Fibroblast of peridontal ligament (primary cell): ENCODE measurements around the gene MEF2C.

Experiments used
- DNase-seq: peaks from one replicate; pipeline ENCODE4 v3.0.0-alpha.2; 2010; ENCODE audit errors: extremely low read depth

Gene MEF2C

DNA sequence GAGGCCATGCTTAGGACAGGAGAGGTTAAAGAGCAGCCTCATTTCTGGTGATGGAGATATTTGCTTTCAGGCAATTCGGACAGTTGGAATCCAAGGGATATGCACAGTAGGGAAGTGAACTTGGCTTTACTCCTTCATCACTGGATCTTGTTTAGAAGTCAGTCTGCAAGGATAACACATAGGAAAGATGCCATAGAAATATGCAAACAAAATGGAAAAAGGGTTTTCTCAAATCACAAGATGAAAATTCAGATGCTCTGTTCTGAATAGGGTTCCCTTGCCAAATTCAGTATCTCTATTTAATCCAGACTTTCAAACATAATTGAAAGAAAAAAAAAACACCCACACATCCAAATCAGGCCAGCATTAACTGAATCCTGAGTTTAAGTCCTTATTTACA, 166.9 kb downstream of the MEF2C start:
- no peak for DNase-seq

DNA sequence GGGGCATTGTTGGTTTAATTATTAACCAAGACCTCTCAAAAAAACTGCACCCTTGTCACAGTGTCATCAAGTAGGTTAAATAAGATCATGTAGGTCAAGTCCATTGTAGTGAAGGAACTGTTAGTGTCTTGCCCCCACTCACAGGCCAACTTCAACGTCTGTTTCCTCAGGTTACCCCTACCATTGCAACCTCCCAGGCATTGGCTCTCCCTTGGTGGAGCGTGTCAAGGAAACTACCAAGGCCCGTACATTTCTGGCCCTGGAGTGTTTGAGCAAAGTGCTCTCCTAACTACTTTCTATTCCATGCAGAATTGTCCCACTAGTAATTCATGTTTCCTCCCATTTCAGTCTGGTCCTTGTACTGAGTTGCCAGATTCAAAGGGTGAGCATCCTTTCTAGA, 167.5 kb downstream of the MEF2C start:
- DNase-seq, result no peak

DNA sequence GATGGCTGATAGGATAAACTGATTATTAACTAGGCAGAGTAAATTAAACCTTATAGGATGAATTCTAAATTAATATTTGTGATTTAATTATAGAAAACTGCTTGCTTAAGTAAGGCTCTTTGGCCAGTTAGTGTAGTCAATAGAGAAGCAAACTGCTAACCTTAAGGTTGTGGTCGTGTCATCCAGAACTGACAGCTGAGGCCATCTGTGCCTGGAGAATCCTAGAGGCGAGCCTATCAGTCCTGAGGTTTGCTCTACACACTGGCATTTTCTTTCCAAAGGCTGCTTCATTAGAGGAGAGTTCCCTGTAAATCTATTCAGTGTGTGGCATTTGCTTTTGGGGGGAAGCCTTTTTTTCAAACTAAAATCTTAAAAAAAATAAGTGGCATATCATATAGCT, 169.2 kb downstream of the MEF2C start:
- DNase-seq, result no peak

DNA sequence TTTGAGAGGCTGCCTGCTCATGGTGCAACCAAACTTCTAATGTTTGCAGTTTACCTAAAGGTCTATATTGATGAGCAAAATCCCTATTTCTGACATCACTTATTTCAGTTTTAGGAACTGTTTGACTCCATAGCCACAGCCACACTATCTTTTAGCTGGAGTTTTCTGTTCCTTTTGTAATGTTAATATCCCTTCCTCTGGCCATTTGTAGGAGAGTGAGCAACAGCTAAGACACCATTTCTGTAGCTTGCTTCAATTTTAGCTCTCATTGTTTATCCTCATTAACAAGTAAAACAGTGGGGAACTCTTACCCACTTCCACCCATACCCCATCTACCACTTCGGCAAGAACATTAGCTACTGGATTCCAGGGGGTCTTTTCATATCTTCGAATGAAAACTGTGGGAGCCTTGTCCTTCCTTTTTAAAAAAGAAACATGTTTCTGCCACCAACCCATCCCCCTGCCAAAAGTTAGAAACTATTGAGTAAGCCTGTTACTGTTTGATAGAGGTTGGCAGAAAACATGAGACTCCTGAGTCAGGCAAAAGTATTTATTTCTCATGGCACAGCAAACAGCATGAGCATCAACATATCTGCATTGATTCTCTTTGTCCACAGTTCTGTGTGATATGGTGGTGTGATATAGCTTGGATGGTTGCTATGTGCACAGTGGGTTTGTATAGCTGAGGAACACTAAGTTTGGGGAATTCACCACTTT, 174.1 kb downstream of the MEF2C start:
- DNase-seq, result no peak

DNA sequence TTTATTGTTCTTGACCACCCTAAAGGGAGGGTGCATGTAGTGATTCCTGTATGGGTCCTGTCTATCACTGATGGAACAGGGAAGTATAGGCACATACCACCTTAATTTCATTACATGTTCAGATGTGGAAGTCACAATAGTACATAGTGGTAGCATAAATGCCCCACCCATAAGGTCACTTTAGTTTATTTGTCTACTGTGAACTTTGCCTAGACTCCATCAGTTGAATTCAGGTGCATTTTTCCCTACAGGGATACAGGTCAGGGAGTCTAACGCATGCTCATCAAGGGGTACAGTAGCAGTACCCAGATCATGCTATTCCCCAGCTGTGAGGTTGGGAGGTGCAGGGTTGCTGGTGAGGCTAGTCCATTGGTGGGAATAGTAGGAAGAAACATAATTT, 175.0 kb downstream of the MEF2C start:
- no peak for DNase-seq

DNA sequence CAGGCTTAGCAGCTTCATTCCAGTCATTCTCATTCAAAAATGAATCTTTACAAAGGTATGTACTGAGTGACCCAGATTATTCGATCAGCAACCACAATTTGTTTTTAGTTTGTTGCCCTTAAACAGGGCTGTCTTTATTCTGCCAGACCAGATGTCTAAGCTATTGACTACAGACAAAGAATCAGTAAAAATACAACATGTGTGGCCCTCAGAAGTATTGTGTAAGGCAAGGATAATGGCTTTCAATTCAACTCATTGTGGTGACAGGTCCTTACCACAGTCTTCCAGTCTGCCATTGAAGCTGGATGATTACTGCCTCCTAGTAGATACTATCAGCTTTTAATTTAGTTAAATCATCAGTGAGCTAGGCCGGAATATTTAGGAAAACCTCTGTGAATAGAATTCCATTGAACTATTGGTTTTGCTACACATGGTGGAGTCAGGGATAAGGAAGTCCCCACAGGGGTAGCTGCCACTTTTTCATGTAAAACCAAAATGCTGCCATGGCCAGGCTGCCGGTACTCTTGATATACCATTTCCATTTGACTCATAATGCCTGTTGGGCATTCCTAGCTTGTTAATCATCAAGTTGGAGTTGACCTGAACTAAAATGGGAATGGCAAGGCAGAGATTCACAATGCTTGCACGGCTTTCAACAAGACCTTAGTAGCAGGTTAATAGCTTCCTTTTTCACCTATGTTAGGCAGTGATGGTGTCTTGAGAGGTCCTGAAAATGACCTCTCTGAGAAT, 175.6 kb downstream of the MEF2C start:
- DNase-seq, result no peak

DNA sequence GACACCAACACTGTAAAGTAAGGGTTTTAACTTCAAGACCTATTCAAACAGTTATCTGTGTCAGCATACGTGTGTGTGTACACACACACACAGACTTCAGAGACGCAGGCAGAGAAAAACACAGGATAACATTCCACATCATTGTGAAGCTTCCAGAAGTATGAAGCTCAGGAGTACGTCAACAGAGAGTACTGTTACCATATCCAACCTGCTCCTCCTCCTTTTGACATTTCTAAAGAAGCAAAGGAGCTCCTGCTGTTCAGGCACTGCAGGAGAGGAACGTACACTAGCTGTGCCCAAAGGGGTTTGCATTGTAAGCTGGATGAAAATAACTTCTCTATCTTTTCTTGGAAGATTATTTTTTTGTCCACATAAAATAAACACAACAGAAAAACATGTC, 180.7 kb downstream of the MEF2C start:
- no peak for DNase-seq

DNA sequence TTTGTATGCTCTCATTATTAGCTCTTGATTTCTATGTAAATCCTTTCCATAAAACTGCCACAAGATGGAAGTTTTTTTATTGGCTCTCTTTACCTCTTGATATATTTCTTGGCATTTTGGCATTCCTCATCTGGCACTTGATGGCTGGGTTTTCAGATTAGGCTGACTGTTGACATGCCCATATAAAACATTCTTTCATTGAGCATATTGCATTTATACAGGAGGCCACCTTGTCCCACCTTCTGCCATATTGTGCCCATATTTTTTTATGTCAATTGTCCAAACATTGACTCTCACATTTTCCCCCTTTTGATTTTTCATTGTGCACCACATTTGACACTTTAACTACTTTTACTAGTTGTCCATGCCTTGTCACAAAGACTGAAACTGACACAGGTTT, 182.9 kb downstream of the MEF2C start:
- DNase-seq, result no peak

DNA sequence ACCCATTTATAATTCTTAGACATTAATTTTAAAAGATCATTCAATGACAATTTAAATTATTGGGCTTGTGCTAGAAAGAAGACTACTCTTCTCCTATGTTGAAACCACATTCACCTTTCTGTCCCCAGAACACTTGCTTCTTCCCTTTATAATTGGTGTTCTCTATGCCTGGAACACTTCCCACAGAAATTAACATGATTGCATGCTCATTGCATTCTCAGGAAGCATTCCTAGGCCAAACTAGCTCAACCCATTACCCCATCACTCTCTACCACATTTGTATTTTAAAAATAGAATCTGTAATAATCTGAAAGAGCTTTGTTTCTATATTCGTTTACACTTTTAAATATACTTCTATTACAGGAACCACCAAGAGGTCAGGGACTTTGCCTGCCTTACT, 184.7 kb downstream of the MEF2C start:
- DNase-seq, result no peak

DNA sequence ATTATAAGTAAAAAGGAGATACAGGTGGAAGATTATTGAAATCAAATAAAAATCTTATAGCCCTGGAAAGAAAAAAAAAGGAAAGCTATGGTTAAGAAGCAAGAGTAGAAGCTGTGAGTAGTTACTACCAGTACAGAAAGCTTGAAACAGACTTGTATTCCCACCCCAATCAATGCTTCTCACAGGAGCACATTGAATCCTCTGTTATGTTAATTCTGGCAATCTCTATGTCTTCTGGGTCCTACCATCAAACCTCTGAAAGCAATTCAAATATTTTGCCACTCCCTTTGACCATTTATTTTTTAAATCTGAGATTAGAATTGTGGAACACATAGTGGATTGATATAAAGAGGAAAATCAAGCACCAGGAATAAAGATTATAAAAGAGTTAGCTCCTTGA, 186.5 kb downstream of the MEF2C start:
- no peak for DNase-seq

DNA sequence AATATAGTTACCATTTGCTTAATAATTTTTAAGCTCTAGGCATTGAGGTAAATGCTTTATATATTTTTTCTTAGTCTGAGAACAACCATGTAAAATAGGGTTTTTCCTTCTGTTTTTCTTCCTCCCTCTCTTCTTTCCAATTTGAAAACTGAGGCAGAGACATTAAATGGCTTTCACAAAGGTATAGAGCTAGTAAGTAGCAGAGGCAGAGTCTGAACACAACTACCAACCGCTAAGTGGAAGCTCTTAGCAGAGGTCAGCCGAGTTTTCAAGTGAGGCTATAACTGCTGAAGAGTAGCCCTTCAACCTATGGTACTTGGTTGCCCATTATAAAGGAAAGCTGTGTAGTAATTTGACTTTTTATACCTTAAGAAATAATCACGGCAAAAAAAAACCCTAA, 187.1 kb downstream of the MEF2C start:
- DNase-seq, result no peak

DNA sequence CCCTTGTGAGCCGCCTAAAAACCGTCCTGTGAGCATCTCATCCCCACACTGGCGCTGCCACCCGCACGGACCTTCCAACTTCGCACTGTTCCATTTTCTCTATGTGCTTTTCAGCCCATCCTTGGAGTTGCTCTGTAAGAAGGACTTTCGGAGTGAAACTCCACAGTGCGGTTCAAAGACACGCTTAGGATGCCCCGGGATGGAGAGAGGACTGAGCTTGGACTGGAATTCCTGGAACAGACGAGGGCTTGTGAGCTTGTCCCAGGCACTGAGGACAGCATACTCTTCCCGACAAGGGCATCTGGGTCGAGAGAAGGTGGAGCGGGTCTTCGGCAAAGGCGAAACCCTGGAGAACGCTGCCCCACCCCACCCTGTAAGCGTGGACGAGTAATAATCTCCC, 187.8 kb downstream of the MEF2C start:
- no peak for DNase-seq

DNA sequence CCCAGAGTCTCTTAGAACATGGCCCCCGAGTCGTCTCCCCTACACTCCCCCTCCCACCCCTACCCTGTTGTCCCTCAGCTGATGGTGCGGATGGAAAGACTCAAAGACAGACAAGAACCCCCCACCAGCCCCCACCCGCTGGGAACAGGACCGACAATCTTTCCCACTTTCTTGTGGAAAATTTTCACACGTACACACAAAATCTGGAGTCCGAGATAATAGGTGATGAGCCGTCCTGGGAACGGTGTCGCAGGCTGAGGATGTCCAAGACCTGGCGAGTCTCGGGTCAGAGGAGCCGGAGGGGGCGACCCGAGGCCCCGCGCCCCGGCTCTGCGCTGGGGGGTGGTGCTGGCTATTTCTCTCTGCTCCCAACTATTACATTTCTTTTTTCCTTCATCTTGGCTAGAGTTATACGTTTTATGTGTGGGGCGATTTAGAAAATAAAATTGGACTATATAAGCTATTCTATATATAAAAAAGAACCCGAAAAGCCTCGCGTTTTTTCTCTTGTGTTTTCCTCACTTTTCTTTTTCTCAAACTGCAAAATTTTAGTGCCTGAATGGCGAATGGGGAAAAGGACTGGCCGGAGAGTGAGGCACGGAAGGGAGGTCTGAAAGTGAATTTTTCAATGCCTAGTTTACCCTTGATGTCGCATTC, 188.8 kb downstream of the MEF2C start:
- no peak for DNase-seq

DNA sequence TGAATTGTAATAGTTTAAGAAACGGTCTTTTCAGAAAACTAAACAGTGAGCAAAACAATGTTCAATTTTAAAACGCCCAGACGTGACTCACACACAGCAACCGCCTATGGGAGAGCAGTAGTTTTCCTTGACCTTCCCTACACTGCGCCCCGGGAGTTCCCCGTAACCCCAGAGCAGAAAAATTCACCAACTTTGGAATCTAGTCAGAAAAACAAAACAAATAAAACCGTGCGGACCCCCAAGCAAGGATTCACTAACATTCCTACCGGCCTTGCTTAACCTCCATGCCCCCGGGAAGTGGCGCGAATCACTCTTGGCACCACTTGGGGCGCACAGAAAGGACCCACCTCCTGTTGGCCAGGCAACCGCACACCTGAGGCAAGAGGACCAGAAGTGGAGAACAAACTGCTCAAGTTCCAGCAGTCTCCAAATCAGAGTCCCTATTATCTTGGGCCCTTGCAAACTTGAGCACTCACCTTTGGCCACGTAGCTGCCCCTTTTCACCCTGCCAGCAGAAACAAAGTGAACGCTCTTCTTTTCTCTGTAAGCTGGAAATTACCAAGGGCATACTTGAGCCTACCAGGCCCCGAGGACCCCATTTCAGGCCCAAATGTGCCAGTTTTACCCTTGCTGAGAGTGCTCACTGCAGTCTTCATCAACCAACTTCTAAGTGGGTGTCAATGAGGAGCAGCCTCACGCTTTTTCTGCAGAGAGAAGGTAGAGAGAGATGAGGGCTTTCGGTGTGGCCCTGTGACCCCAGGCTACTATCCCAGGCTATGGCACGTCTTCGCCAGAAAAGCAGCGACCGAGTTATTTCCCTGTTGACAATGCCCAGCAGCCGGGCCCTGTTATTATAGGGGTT, 189.7 kb downstream of the MEF2C start:
- no peak for DNase-seq

DNA sequence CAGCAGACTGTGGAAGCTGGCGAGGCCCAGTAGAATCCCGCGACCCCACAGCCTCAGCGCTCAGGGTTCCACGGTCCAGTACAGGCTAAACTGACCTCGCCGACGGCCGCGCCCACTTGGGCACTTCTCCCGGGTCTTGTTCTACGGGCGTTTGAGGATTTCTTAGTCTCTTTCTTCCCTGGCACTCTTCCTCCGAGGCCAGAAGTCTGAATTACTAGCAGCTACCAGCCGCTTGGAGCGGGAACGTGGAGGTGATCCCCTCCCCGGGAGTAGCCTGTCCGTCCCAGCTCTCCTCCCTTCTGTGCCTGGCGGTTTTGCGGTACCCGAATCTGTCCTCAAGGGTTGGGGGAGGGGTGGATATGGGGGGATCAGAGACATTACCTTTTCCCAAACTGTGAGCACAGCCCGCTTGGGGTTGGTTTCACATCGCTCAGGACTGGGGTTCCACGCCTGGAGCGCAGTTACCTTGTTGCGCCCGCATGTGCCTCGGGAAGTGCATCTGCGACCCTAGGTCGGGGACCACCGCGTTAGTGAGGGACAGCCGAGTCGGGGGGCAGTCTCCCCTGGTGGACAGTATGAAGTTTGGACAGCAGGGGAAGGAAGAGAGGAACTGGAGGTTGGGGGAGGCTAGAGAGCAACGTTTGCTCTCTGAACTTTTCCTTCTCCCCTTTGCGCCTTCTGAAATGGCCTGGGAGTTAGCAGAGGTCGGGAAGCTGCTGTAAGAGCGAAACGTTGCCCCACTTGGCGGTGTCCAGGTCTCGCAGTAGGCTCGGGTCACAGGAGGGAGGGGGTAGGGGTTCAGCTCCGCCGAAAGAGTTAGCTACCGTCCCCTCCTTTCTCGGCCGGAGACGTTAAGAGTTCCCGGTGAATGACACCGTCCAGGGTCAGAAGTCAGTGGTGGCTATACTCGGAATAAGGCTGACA, 190.8 kb downstream of the MEF2C start:
- no peak for DNase-seq

DNA sequence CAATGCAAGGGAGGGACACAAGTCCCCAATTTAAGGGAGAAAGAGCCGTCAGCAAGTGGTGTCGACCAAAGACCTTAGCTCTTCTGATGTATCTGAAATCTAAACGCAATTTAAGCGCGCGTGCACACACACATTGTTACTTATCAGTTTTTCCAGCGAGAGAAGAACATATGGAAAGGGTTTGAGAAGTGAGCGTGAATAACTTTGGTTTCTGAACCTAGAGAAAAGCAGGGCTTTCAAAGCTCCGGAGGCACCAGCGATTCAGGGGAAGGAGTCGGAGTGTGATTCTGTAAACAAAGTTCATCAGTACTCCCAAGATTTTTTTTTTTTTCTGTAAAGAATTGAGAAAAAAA, 191.8 kb downstream of the MEF2C start:
- DNase-seq, result no peak

DNA sequence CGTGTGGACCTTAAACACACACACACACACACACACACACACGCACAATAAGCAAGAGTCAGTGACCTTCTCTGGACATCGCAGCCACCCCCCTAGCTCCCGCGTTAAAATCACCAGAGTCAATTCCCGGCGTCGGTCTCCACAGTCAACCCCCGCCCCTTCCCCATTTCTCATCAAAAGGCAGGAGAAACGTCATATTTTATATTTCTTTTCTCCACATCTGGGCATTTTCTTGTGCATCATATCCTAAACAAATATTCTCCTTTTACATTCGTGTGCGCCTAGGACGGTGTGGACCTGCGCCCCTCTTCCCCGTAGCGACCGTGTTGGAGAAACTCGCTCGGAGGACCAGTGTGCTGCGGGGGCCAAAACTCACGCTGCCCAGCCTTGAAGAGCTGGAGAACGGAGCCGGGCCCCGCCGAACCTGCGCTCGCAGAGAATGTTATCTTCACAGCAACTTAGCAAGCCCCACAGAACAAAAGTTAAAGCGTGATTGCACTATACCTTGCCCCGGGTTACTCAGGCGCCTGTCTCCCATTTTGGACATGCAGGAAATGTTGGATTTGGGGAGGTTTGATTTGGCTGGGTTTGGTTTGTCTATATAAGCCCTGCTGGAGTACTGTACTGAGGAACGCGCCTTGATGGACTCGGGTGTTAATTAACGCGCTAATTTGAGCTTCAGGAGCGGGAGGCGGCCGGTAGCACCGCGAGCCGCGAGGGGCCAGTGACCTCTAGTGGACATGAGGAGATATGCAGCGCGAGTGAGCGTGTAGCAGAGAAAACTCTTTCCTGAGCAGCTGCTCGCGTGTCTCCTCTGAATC, 192.4 kb downstream of the MEF2C start:
- peak; percentile 62 for DNase-seq

DNA sequence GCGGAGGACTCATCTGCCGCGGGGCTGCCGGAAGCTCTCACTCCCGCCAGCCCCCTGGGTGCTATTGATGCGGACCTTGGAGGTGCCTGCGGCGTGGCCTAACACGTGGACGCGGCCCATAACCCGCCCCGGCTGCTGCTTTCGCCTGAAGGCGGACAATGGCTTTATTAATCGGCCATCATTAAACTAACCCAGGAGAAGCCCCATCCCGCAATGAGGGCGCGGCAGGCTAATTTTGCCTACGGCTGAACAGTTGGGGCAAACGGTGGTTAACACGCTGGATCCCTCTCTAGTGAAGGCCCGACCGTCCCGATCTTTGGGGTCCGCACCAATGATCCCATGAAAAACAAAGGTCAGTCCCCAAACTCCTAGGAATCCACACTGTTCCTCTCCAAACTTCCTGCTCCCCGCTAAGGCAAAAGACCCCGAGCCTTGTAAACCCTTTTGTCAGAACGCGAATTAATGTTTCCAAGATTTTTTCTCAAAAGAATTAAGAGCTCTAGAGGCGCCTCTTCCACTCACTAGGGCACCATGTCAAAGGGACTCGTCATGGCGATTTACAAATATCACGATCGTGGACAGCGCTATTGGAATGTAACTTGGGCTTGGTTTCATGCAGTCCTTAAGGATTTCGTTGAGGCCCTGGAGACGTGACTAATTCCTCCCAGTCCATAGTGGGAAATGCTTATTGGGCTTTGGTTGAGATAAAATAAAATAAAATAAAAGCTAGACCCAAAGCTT, 193.1 kb downstream of the MEF2C start:
- no peak for DNase-seq

DNA sequence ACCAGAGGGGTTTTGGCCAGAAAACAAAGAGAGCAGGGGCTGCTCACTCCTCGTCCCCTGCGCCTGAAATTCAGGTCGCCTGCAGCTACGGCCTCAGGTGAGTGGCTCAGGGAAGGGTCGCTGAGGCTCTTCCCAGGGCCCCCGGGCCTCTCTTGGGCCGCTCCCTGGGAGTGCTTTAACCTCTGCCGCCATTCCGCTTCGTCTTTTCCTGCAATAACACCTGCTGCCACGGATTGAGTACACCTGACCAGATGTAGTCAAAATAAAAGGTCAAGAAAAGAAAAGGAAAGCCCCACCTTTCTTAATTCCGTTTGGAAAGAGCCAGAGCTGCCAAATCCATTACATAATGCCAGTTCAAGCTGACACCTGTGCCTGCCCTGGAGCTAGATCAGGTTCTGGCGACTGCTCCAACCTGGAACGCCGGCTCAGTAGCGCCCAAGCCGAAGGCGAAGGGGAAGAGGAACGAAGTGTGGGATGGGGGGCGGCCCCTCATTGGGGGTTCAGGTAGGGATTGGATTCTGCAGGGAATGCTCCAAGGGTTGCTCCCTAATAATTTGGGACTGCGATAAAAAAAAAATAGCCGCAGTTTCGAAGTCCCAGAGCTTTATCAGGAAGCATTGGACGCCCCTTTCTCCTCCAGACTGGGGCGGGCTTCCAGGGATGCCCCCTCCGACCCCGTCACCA, 193.9 kb downstream of the MEF2C start:
- no peak for DNase-seq
